Activated CD4-positive, alpha-beta T cell treated with anti-CD3 and anti-CD28 coated beads, Interleukin-2, amount 50 U/mL, for 48 hours (primary cell): ENCODE measurements around the gene CRYBB1.

ENCODE experiments used
- DNase-seq, 2 experiments: peaks; one replicate each; pipeline ENCODE4 v3.0.0-alpha.2; 2020

The CRYBB1 gene

GRCh38 chr22:26602127-26602526 is 15.7 kb downstream of the CRYBB1 start:
- DNase-seq, result no peak

GRCh38 chr22:26601726-26602125 is 16.1 kb downstream of the CRYBB1 start:
- no peak for DNase-seq

DNA sequence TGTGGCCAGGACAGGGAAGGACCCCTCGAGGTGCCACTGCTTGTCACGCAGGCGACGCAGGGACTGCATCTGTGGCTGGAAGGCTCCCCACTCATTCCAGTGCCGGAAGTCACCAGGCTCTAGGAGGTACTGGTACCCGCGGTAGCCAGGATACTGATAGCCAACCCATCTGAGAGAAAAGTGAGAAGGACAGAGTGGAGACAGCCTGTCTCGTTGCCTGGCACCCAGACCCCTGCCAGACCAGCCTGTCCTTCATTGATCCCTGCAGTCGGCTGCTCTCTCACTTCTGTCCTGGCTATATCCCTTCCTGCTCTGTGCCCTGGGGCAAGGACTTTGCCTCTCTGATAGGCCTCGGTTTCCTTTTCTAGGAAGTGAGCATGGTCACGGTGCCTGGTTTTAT is 18.3 kb downstream of the CRYBB1 start:
- no peak for DNase-seq

GRCh38 chr22:26597480-26597879 is 20.3 kb downstream of the CRYBB1 start:
- no peak for DNase-seq

DNA sequence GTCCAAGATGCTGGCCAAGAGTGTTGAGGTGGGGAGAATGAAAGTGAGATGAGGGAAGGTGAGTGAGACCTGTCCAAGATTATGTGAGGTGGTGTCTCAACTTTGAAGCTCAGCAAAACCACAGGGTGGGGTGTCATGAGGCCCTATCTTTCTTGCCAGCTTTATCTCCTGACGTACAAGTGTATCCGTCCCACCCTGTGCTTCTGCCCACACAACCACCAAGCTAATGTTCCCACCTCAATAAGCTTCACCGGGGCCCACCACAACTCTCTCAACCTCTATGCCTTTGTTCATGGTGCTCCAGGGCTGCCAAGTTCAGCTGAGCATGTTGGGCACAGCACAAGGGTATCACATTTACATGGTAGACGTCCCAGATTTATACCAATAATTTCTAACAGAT is 20.8 kb downstream of the CRYBB1 start:
- no peak for DNase-seq

DNA sequence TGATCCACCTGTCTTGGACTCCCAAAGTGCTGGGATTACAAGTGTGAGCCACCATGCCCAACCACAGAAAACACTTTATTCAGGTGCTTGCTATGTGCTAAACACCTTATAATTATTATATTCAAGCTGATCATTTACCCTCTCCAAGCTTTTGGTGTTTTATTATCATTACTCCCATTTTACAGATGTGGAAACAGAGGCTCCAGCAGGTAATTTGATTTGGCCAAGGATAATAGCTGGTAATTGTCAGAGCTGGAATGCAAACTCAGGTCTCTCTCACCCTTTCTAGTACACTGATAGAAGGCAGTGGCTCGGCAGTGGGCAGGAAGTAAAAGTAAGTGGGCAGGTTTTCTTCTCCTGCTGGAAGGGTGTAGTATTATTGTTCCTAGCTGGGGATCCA is 24.1 kb downstream of the CRYBB1 start:
- no peak for DNase-seq

DNA sequence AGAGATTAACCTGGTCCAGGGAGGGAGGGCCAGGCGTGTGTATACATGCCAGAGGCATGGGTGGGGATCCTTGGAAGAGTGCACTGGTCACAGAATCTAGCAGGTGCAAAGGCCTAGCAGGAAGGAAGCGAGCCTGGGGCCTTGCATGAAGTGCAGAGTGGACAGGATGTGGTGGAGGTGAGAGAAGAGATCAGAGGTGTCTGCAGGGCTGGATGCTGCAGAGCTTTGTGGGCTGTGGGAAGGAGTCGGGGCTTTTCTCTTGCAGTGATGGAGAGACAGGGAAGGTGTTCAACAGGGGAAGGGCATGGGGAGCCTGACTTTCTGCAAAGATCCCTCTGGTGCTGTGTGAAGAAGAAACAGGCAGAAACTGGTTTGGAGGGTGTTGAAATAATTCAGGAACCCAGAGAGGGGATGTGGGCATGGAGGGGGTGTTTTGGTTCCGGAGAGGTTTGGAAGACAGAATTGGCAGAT is 25.4 kb downstream of the CRYBB1 start:
- DNase-seq, result peak; percentile 33 to 48

DNA sequence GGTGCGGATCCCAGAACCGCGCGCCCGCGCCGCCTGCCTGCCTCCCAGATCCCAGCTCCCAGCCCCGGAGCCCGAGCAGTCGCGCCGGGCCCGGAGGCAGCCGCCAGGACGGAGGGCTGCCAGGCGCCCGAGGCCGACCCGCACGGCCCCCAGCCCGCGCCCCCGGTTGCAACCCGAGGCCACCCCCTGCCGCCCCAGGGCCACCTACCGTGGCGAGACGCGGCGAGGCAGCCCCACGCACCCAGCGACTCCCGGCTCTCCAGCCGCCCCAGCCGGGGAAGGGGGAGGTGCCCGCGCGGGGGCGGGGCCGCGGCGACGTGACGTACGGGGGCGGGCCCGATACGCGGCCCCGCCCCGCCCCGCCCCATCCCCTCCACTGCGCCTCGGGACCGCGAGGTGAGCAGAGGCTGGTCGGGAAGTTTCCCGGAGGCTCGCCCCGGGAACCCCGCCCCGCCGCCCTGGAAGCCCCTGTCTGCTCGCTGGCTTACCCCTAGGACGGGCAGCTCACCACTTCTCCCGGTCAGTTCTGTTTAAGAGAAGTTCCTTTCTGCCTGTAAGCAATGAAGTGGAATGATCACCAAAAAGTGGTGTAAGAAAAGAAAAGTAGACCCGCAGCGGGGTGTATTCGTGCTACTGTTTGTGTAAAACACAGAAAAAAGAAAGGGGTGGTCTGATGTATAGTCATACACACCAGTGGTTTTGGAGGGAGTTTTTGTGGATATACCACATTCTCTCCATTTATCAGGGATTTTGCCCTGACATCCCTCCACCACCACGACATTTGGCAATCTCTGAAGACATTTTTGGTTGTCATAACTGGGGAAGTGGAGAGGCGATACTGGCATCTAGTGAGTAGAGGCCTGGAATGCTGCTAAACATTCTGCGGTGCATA is 27.7 kb downstream of the CRYBB1 start, which contains the start of gene TPST2:
Gene TPST2 (minus strand): TSS at position 288 of the 892 bp plus-strand sequence. CDS start 48,502 bp downstream, outside the sequence.
- DNase-seq, result peak; percentile 69 to 73

GRCh38 chr22:26589367-26589844 is 28.4 kb downstream of the CRYBB1 start:
- peak; percentile 33 to 51 for DNase-seq

- no peak for DNase-seq
Measured at GRCh38 chr22:26588729-26589366, 29.0 kb downstream of the CRYBB1 start.

DNA sequence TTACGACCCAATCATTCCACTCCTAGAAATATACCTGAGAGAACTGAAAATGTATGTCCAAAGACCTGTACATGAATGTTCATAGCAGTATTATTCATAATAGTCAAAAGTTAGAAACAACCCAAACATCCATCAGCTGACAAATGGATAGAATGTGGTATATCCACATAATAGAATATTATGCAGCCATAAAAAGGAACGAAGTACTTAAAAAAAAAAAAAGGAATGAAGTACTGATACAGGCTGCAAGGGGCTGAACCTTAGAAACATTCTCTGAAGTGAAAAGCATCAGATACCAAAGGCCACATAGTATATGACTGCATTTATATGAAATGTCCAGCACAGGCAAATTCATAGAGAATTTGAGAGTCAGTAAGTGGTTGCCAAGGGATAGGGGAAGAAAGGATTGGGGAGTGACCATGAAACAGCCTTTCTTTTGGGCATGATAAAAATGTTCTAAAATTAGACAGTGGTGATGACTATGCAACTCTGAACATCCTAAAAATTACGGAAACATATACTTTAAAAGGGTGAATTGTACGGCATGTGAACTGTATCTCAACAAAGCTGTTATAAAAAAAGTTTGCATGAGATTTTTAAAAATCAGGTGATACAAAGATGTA is 29.7 kb downstream of the CRYBB1 start:
- no peak for DNase-seq

DNA sequence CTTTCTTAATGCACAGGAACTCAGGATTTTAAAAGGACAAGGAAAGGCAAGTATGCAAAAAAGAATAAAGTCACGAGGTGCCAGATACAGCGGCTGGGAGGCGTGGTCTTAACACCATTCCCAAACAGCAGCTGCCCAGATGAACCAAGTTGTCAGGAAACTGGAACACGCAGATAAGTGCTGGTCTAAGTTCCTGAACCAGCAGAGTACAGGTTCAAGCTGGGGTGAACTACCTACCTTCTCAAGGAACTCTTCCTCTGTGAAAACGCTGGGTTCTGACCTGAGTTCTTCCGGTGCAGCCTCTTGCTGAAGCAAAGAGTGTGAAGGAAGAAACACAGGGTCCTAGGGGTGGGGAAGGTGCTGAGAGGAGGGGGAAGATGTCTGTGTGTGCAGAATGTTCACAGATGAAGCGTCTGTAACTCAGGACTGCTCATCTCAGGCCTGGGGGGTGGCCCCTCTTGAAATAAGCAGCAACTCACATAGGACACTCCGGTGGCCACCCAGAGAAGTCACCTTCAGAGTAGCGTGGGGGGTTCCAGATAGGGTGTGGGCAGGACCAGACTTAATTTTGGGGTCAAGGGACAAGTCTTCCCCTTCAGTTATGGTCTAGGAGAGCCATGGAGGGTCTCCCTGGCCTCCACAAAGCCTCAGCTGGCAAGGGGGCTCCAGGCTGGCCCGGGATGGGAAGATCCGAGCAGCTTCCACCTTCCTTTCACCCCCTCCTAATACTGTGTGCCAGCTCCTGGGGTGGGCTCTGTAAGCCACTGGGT is 31.1 kb downstream of the CRYBB1 start:
- DNase-seq, result no peak

- no peak for DNase-seq
Measured at GRCh38 chr22:26585104-26585790, 32.6 kb downstream of the CRYBB1 start.

- DNase-seq, result no peak
Measured at GRCh38 chr22:26584010-26584409, 33.8 kb downstream of the CRYBB1 start.

GRCh38 chr22:26581633-26582168 is 36.1 kb downstream of the CRYBB1 start:
- DNase-seq, result no peak

- no peak for DNase-seq
Measured at GRCh38 chr22:26581026-26581425, 36.8 kb downstream of the CRYBB1 start.

- DNase-seq, result no peak
Measured at GRCh38 chr22:26580240-26580962, 37.4 kb downstream of the CRYBB1 start.

- DNase-seq, result peak; percentile 59 to 63
Measured at GRCh38 chr22:26579331-26579886, 38.4 kb downstream of the CRYBB1 start.

GRCh38 chr22:26577081-26577480 is 40.7 kb downstream of the CRYBB1 start:
- DNase-seq, result no peak

DNA sequence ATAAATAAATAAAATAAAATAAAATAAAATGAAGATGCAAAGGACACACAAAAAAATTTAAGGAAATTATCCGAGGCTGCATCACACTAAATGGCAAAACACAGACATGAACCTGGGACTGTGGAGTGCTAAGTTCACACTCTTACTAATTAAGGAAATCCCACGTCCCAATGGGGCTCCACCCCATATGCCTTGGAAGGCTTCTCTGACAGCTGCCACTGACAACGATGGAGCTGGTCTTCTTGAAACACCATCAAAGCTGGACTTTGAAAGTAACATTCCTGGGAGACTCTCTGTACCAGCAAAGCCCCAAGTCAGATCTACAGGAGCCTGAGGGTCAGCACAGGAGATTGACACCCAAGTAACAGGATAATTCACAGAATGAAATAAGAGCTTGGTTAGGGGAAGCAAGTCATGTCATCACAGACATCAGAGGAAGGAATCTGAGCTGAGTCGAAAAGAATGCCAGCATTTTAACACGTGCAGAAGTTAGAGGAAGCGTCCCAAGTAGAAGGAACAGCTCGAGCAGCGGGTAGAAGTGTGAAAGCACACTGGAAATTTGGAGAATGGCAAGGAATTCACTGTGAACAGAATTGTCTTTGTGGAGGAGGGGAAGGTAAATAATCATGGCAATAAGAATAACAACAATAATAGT is 41.7 kb downstream of the CRYBB1 start:
- no peak for DNase-seq
